IPS DF 6.9 (cell line): ENCODE data around the gene PITPNC1.
A peak's percentile ranks its signal among the peaks of the same experiment; 100 is the strongest.
"Not testable (repeated sequence)": the region's sequence is repeated elsewhere in the genome, so short reads cannot be mapped to it uniquely, and the experiment has no call there.

Experiments
- DNase-seq: peaks from one replicate; pipeline ENCODE4 v3.0.0-alpha.2; 2013; ENCODE audit warnings: low read depth, low spot score
- H3K27ac ChIP-seq: one replicate; pipeline ENCODE4 v1.5.1; 2013; ENCODE audit warnings: low read length, control low read depth
- H3K27me3 ChIP-seq: 2 replicates; pipeline ENCODE4 v1.6.1; 2013; ENCODE audit warnings: mild to moderate bottlenecking, low read length; ENCODE audit not compliant: control insufficient read depth, insufficient read depth
- H3K36me3 ChIP-seq: 2 replicates; pipeline ENCODE4 v1.6.1; 2013; ENCODE audit warnings: low read length; ENCODE audit not compliant: control insufficient read depth, insufficient read depth
- H3K4me1 ChIP-seq: 2 replicates; pipeline ENCODE4 v1.6.1; 2013; ENCODE audit warnings: low read length; ENCODE audit not compliant: control insufficient read depth, insufficient read depth
- H3K4me3 ChIP-seq: 2 replicates; pipeline ENCODE4 v1.5.1; 2013; ENCODE audit warnings: mild to moderate bottlenecking, low read length
- H3K9me3 ChIP-seq: 2 replicates; pipeline ENCODE4 v1.6.1; 2013; ENCODE audit warnings: low read length, inconsistent platforms; ENCODE audit not compliant: control insufficient read depth, insufficient read depth
- WGBS: extraction: QIAGEN DNeasy Blood & Tissue Kit; methylation state at CpG from one replicate; pipeline ENCODE4 v1.1.7; 2013; ENCODE audit warnings: mixed read lengths, missing lambda C conversion rate; ENCODE audit not compliant: insufficient read length, insufficient coverage; 5-methylcytosine and 5-hydroxymethylcytosine counted together

PITPNC1 gene

DNA sequence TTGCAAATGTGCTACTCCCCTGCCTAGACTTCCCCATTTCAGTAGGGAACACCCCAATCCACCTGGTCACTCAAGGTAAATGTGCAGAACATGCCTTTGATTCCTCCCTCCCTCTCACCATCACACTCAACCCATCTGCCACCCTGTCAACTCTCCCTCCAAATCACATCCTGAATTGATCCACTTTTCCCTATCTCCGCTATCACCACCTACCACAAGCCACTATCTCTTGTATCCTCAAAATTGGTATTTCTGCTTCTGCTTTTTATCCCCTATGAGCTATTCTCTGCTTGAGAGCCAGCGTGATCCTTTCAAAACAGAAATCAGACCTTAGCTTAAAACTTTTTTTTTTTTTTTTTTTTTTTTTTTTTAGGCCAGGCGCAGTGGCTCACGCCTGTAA is 335.3 kb downstream of the PITPNC1 start:
- Histone ChIP-seq H3K36me3 (no peaks in the 10 kb centered on the region), H3K27ac (no peak overlapping the region), H3K9me3 (no peaks in the 10 kb centered on the region), H3K27me3 (no peaks in the 10 kb centered on the region), H3K4me1 (no peaks in the 10 kb centered on the region), H3K4me3 (no peak overlapping the region)
- 100% methylated on average over 1 of the region's 4 CpGs for WGBS
- no peak for DNase-seq

DNA sequence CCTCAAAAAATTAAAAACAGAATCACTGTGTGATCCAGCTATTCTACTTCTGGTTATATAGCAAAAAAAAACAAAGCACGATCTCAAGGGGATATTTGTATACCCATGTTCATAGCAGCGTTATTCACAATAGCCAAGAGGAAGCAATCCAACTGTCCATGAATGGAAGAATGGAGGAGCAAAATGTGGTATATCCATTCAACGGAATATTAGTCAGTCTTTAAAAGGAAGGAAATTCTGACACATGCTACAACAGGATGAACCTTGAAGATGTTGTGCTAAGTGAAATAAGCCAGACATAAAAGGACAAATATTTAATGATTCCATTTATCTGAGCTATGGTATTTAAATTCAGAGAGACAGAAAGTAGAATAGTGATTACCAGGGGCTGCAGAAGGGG is 336.1 kb downstream of the PITPNC1 start:
- Histone ChIP-seq H3K27me3 (no peaks in the 10 kb centered on the region), H3K4me3 (no peak overlapping the region), H3K9me3 (no peaks in the 10 kb centered on the region), H3K4me1 (no peaks in the 10 kb centered on the region), H3K27ac (no peak overlapping the region), H3K36me3 (no peaks in the 10 kb centered on the region)
- no CpG with 5 or more reads among the region's 3 CpGs for WGBS
- DNase-seq: no peak

DNA sequence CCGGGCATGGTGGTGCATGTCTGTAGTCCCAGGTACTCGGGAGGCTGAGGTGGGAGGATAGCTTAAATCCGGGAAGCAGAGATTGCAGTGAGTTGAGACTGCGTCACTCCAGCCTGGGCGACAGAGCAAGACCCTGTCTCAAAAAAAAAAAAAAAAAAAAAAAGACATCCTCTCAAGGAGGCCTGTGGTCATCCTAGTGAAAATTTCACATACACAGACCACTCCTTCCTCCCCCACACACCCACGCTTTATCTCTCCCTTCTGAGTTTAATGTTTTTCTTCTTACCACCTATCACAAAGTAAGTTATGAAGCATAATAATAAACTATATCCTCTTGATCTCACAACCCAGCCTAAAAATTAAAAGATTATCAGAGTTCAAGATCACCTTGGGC is 339.3 kb downstream of the PITPNC1 start:
- WGBS: 100% methylated on average over 1 of the region's 6 CpGs
- Histone ChIP-seq H3K36me3 (no peaks in the 10 kb centered on the region; the same call in 1 of the 2 replicates), H3K27me3 (no peaks in the 10 kb centered on the region), H3K9me3 (no peaks in the 10 kb centered on the region), H3K27ac (no peak overlapping the region), H3K4me1 (no peaks in the 10 kb centered on the region), H3K4me3 (no peak overlapping the region)
- DNase-seq: no peak

DNA sequence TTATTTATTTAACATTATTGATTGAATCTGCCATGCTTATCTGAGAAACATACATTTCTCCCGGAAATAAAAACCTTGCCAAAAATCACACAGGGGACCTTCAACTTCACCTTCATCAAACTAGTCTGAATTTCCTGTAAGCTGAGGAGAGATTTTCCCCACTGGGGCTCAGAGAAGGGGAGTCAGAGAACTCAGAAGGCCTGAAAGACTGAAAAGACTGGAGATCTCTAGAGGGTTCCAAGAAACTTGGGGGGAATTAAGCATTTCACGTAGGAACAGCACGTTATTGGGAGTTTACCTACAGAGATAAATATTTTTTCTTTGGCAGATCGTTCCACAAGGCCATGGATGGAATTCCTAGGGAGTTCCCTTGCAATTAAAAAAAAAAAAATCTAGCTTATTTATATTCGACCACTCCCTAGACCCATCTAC is 340.1 kb downstream of the PITPNC1 start:
- no peak overlapping the region for H3K27ac ChIP-seq
- peaks cover 5% of the 10 kb centered on the region; the same call in 1 of the 2 replicates for H3K36me3 ChIP-seq
- WGBS: no CpG with 5 or more reads among the region's 5 CpGs
- no peak for DNase-seq
- H3K4me1 ChIP-seq: no peaks in the 10 kb centered on the region
- no peak overlapping the region; the same call in 1 of the 2 replicates for H3K4me3 ChIP-seq
- H3K9me3 ChIP-seq: no peaks in the 10 kb centered on the region
- no peaks in the 10 kb centered on the region for H3K27me3 ChIP-seq

DNA sequence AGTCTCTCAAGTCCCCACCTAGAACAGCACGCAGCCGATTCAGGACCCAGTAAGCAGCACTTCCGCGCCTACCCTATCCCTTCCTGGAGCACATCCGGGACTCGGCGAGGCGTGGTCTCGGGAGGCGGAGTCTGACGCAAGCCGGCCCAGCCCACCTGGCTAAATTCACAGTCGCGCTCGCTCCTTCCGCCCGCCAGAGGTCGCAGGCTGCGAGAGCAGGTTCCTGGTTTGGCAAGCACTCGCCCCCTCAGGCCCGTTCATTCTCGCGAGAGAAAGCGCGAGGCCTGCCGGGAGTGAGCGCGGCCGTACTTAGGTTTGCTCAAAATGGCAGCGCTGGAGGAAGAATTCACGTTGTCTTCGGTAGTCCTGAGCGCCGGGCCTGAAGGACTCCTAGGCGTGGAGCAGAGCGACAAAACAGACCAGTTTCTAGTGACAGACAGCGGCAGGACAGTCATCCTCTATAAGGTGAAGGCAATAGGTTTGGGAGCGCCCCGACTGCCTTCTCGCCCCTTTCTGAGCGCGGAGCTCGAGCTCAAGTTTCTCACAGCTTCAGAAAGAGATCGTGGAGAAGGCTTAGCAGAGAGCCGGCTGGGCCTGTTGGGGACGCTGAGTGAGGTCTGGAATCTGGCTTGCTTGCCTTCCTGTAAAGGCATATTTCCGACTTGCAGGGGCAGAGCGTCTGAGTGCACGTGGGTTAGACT is 340.7 kb downstream of the PITPNC1 start, which contains the start of gene NOL11:
Gene NOL11 (plus strand): TSS at position 313 of the 701 bp plus-strand sequence. CDS start 12 bp downstream, at position 325.
- no peak within 1 kb of the TSS for H3K27ac ChIP-seq
- WGBS: no CpG with 5 or more reads among the region's 49 CpGs
- H3K4me3 ChIP-seq: peak within 1 kb of the TSS; percentile 80
- peak; percentile 97 for DNase-seq
- H3K36me3 ChIP-seq: peaks cover 8% of the 10 kb centered on the region; the same call in 1 of the 2 replicates
- H3K4me1 ChIP-seq: no peaks in the 10 kb centered on the region
- H3K9me3 ChIP-seq: no peaks in the 10 kb centered on the region
- no peaks in the 10 kb centered on the region for H3K27me3 ChIP-seq

DNA sequence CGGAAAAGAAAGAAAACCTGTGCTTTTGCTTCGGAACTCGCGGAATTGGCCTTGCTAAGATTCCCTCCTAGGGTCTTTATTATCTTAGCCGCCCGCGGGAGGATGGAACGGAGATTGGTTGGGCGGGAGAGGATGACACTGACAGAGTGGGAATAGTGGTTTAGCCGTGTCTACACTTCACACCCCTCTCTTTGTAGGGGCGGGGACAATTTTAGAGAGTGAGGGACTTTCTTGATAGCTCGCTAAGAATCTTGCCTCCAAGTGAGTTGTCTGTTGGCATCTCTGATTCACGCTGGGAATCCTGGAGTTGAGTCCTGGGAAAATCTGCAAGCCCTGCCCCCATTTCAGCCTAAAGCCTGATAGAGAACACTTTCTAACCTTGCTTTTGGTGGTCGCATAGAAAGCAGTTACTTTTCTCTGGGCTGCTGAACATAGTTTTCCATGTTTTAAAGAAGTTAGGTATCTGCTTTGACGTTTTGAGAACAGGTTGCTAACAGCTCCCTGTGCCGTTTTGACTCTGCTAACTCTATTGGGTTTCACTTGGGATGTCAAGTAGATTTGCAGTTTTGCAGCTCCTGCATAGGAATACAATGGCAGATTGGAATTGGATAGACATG is 341.4 kb downstream of the PITPNC1 start:
- WGBS: no CpG with 5 or more reads among the region's 16 CpGs
- Histone ChIP-seq H3K27ac (no peak overlapping the region), H3K27me3 (no peaks in the 10 kb centered on the region), H3K4me3 (peak overlapping the region; percentile 80), H3K4me1 (no peaks in the 10 kb centered on the region), H3K9me3 (no peaks in the 10 kb centered on the region), H3K36me3 (peaks cover 8% of the 10 kb centered on the region; the same call in 1 of the 2 replicates)
- DNase-seq: no peak

DNA sequence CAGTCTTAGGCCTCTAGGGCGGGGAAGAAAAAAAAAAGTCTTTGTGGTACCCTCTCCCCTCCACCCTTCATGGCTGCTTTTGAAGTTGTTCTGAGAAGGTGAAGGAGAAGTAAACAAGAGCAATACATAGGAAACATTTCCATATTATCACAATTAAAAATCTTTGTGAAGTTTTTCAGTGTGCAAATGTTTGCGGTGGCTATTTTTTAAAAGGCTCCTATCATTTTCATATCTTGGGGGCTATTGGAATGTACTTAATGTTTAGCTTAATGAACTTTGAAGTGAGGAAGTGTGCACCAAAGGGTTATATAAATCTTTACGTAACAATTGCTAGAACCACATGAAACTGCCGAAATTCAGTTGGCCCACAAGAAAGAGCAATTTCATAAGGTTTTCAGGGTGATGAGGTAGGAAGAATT is 348.3 kb downstream of the PITPNC1 start:
- Histone ChIP-seq H3K27me3 (no peaks in the 10 kb centered on the region), H3K27ac (no peak overlapping the region), H3K9me3 (no peaks in the 10 kb centered on the region), H3K4me1 (no peaks in the 10 kb centered on the region), H3K36me3 (peaks cover 18% of the 10 kb centered on the region; the same call in 1 of the 2 replicates), H3K4me3 (no peak overlapping the region)
- DNase-seq: no peak
- no CpG with 5 or more reads among the region's 4 CpGs for WGBS

DNA sequence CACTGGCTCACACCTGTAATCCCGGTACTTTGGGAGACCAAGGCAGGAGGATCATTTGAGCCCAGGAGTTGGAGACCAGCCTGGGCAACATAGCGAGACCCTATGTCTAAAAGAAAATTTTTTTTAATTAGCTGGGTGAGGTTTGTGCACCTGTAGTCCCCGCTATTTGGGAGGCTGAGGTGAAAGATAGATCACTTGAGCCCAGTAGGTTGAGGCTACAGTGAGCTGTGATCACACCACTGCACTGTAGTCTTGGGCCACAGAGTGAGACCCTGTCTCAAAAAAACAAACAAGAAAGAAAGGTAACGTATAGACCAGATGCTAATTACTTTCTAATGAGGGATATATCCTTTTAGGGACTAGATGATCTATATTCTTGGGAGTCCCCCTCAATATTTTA is 348.7 kb downstream of the PITPNC1 start:
- no peak overlapping the region for H3K27ac ChIP-seq
- H3K9me3 ChIP-seq: no peaks in the 10 kb centered on the region
- no peak for DNase-seq
- H3K4me3 ChIP-seq: no peak overlapping the region
- no CpG with 5 or more reads among the region's 4 CpGs for WGBS
- no peaks in the 10 kb centered on the region for H3K4me1 ChIP-seq
- H3K36me3 ChIP-seq: peaks cover 18% of the 10 kb centered on the region; the same call in 1 of the 2 replicates
- H3K27me3 ChIP-seq: no peaks in the 10 kb centered on the region

DNA sequence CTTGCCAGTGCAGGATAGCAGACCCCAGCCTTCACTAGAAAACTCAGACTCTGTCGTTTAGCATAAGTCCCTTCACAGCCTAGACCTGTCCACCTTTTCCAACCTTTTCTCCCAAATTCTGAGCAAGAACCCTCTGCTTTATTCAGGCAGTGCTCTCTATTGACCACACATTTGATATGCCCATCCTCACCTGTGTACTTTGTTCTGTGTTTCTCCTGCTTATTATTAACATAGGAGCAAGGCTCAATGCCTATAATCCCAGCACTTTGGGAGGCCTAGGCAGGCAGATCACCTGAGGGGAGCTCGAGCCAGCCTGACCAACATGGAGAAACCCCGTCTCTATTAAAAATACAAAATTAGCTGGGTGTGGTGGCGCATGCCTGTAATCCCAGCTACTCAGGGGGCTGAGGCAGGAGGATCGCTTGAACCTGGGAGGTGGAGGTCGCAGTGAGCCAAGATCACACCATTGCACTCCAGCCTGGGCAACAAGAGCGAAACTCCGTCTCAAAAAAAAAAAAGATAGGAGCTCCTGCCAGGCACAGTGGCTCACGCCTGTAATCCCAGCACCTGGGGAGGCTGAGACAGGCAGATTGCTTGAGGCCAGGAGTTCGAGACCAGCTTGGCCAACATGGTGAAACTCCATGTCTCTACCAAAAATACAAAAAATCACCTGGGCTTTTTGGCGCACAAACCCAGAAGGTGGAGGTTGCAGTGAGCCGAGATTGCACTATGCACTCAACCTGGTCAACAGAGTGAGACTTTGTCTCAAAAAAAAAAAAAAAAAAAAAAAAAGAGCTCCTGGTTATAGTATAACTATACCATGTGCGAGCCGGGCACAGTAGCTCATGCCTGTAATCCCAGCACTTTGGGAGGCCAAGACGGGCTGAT is 350.3 kb downstream of the PITPNC1 start:
- WGBS: no CpG with 5 or more reads among the region's 15 CpGs
- not testable (repeated sequence) for H3K4me3 ChIP-seq, H3K9me3 ChIP-seq, DNase-seq, H3K27ac ChIP-seq, H3K4me1 ChIP-seq, H3K27me3 ChIP-seq
- peaks cover 12% of the 10 kb centered on the region; the same call in 1 of the 2 replicates for H3K36me3 ChIP-seq

DNA sequence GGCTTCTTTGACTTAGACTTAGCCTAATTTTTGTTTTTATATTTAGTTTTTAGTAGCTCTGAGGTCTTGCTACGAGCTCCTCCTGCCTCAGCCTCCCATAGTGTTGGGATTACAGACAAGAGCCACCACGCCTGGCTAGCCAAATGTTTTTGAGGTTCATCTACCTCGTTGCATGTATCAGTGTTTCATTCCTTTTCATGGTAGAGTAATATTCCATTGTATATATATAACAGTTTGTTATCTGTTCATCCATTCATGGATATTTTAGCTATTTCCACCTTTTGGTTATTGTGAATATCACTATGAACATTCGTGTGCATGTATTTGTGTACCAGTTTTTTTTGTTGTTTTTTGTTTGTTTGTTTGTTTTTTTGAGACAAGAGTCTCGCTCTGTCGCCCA is 352.8 kb downstream of the PITPNC1 start:
- Histone ChIP-seq H3K4me3 (no peak overlapping the region), H3K9me3 (no peaks in the 10 kb centered on the region), H3K27me3 (no peaks in the 10 kb centered on the region), H3K36me3 (peaks cover 10% of the 10 kb centered on the region; the same call in 1 of the 2 replicates), H3K27ac (no peak overlapping the region), H3K4me1 (no peaks in the 10 kb centered on the region)
- DNase-seq: no peak
- WGBS: no CpG with 5 or more reads among the region's 6 CpGs
